ENCODE measurements around the gene TSR3.
A peak's percentile ranks its signal among the peaks of the same experiment; 100 is the strongest.
"Not testable (repeated sequence)": the region's sequence is repeated elsewhere in the genome, so short reads cannot be mapped to it uniquely, and the experiment has no call there.

Gene TSR3

DNA sequence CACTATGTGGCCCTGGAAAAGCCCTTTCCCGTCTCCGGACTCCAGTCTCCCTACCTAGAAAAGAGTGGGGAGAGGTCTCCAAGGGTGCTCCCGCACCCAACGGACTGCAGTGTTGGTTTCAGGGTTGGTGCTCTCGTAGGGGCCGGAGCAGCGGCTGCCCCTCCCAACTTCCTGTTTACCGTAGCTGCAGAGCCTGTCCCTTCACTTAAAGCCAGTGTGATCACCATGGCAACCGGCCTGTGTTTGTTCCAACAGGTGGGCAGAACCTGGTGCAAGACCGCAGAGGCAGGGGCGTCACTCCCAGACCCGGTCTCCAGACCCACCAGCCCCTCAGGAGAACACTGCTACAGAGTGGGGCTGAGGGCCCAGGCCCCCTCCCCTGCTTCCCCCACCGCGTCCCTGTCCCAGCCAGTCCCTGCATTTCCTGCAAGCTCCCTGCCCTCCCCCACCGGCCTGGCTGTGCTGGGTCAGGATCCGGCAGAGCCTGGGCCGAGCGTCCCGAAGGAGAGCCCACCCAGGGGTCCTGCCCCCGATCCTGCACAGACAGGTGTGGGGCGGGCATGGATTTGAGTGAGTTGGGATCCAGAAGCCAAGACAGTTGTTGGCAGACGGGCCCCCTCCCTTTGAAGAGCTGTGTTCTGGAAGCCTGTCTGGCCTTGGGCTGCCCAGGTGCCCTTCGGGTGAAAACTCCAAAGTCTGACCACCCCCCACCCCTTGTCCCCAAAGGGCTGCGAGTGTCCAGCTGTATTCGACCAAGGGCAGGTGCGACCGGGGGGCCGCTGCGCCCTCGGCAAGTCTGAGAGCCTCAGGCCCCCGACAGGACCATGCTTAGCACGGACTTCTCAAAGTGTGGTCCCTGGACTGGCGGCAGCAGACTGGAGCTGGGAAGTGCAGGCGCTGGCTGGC lies 19.7 kb downstream of the TSR3 start:
- TF ChIP-seq, protein P1, sequence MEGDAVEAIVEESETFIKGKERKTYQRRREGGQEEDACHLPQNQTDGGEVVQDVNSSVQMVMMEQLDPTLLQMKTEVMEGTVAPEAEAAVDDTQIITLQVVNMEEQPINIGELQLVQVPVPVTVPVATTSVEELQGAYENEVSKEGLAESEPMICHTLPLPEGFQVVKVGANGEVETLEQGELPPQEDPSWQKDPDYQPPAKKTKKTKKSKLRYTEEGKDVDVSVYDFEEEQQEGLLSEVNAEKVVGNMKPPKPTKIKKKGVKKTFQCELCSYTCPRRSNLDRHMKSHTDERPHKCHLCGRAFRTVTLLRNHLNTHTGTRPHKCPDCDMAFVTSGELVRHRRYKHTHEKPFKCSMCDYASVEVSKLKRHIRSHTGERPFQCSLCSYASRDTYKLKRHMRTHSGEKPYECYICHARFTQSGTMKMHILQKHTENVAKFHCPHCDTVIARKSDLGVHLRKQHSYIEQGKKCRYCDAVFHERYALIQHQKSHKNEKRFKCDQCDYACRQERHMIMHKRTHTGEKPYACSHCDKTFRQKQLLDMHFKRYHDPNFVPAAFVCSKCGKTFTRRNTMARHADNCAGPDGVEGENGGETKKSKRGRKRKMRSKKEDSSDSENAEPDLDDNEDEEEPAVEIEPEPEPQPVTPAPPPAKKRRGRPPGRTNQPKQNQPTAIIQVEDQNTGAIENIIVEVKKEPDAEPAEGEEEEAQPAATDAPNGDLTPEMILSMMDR (conservative IDR thresholded peaks at IDR 0.05; ENCODE audit: low read length): no peak
- DNase-seq (ENCODE audit: low read depth): peak; percentile 43
- H3K4me3 ChIP-seq (ENCODE audit: low read length): no peak overlapping the region

DNA sequence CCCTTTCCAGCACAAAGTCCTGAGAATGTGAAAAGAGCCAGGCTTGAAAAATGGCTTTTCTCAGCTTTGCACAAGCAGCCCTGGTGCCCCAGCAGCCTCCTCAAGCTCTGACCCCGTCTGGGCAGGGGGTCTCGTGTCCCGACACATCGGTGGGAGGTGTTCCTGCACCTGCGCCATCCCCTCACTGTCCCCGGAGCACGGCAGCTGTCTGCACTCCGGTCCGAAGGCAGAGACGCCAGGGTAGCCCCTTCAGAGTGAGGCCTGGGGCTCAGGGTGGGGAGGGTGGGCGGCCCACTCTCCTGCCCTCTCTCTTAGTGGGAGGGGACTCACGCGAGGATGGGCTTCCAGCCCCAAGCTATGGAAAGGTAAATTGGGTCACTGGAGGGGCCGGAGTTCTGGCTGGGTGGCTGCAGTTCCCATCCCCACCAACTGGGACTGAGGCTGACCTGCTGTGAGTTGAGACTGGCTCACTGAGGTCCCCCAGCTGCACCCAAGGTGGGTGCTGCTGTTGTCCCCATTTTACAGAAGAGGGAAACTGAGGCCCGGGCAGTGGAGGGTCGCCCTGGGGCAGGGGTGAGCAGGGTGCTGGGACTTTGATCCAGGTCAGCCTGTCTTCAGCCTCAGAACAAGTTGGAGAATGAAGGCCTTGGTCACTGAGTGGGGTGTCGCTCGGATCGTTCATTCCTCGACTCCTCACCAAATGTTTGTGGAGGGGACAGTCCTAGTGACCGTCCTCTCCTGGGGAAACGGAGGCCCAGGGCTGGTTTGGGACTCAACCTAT lies 20.6 kb downstream of the TSR3 start:
- no peak for DNase-seq (ENCODE audit: low read depth)
- TF ChIP-seq, protein P1 (conservative IDR thresholded peaks at IDR 0.05; ENCODE audit: low read length): no peak
- no peak overlapping the region for H3K4me3 ChIP-seq (ENCODE audit: low read length)

DNA sequence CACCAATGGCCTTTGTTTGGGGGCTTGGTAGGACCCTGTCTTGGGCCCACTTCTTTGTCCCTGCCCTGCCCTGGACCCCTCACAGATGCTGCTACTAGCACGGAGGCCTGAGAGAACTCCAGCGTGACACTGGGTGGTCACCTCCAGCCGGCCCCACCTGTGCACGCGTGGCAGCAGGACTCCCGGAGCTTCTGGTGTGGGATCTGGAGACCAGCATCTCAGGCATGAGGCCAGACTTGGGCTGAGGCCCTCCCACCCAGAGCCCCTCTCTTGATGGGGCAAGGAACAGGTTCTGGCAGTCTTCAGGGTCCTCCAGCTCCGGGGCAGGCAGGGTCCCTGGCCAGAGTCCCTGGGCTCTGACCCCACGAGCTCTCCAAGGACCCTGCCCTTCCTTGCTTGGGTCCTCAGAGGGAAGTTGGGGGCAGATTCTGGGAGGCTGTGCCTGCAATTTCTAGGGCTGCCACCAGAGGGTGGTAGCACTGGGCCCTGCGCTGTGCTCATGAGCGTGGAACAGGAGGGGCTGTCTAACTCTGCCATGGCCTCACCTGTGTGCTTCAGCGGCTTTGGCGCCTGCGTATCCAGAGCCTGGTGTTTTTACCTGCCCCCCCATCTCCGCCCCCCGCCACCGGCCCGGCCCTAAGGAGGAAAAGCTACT lies 21.3 kb downstream of the TSR3 start:
- no peak for DNase-seq (ENCODE audit: low read depth)
- TF ChIP-seq, protein P1 (conservative IDR thresholded peaks at IDR 0.05; ENCODE audit: low read length): peak; percentile 37
- no peak overlapping the region for H3K4me3 ChIP-seq (ENCODE audit: low read length)

DNA sequence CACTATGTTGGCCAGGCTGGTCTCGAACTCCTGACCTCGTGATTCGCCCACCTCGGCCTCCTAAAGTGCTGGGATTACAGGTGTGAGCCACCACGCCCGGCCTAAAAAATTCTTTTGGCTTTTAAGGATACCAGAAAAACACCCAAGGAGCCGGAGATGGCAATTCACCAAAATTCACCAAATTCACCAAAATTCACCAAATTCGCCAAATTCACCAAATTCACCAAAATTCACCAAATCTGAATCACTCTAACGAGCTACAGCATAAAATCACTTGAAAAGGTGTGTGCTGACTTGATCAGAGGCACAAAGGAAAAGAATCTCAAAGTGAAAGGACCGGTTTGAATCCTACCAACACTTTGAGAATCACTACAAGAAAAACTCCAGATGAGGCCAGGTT lies 22.7 kb downstream of the TSR3 start:
- DNase-seq (ENCODE audit: low read depth); H3K4me3 ChIP-seq (ENCODE audit: low read length): not testable (repeated sequence)

DNA sequence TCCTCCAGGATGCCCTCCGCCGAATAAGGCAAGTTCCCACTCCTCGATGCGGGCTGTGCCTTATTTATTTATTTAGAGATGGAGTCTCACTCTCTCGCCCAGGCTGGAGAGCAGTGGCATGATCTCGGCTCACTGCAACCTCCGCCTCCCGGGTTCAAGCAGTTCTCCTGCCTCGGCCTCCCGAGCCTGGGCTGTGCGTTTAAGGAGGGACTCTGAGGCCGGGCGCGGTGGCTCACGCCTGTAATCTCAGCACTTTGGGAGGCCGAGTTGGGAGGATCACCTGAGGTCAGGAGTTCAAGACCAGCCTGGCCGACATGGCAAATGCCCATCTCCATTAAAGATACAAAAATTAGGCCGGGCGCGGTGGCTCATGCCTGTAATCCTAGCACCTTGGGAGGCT lies 23.5 kb downstream of the TSR3 start:
- not testable (repeated sequence) for H3K4me3 ChIP-seq (ENCODE audit: low read length); DNase-seq (ENCODE audit: low read depth)

DNA sequence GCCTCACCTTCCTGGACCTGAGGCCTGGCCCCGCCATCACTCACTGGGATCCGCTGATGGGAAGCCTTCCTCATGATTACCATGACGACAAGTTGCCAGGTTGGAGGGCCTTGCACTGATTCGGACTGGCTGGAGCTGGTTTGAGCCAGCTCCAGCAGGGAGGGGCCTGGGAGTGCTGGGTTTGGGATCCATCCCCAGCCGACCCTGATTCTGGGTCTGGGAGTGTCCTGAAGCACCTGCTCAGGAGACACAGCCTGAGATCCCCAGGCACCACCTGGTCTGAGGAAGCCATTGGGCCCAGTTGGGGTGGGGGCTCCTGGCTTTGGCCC lies 24.1 kb downstream of the TSR3 start:
- H3K4me3 ChIP-seq (ENCODE audit: low read length): no peak overlapping the region
- TF ChIP-seq, protein P1 (conservative IDR thresholded peaks at IDR 0.05; ENCODE audit: low read length): no peak
- DNase-seq (ENCODE audit: low read depth): no peak

DNA sequence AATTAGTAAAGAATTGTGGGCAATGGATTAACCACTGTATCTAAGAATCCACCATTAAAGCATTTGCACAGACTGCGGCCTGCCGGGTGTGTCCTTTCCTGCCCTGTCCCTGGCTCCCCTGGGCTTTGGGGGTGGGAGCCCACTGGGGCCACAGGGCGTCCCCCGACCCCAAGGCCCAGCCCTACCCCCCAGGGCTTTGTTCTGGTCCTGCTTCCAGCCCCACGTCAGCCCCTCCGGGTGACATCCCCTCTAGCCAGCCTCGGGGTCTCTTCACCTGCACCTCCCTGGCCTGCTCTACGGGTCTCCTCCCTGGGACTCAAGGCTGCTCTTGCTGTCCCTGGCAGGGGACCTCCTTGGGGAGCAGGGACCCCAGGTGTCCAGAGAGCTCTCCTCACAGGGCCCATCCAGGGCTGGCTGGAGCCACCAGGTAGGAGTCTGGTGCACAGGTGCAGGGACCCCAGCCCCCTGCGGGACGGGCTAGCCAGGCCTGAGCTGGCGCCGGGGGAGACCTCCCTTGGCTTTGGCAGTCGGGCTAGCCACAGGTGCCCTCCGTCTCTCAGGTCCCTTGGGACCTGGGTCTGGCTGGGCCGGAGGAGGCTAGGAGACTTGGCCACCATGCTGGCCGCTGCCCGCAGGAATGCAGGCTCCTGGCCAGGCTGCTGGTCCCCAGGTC lies 24.6 kb downstream of the TSR3 start:
- TF ChIP-seq, protein P1 (conservative IDR thresholded peaks at IDR 0.05; ENCODE audit: low read length): no peak
- H3K4me3 ChIP-seq (ENCODE audit: low read length): no peak overlapping the region
- DNase-seq (ENCODE audit: low read depth): no peak
